Gastroesophageal sphincter (tissue), 4 donors: ENCODE data around the gene CUL9. TPM values are rescaled to one million over a fixed set of nuclear protein-coding genes. Genes with fewer than 3 reads are reported as not detected.

ENCODE experiments used
- ATAC-seq: fragments of 150-250 bp; one replicate; pipeline ENCODE4 v1.9.1; 2016; ENCODE audit warnings: mild to moderate bottlenecking, moderate library complexity
- H3K27ac ChIP-seq, 4 donors: fragments of 200-600 bp; sonication (generic) in 3 of 4; 1 replicate in 3 of 4; 2 replicates in 1 of 4; pipeline ENCODE4 v1.5.1; 2016 to 2019
- H3K27me3 ChIP-seq: fragments of 200-600 bp; sonication (generic); one replicate; pipeline ENCODE4 v1.5.1; 2019
- H3K36me3 ChIP-seq, 2 donors: fragments of 200-600 bp; sonication (generic); one replicate each; pipeline ENCODE4 v1.5.1; 2019; ENCODE audit warnings: control low read depth in 1 of 2
- H3K4me1 ChIP-seq, 3 donors: fragments of 200-600 bp; sonication (generic); 1 replicate in 2 of 3; 2 replicates in 1 of 3; pipeline ENCODE4 v1.5.1; 2016 to 2019; ENCODE audit warnings: control low read depth in 2 of 3
- H3K4me3 ChIP-seq, 2 donors: fragments of 200-600 bp; sonication (generic); one replicate each; pipeline ENCODE4 v1.5.1; 2019; ENCODE audit warnings: mild to moderate bottlenecking in 1 of 2, moderate library complexity in 1 of 2
- H3K9me3 ChIP-seq, 3 donors: fragments of 200-600 bp; sonication (generic); one replicate each; pipeline ENCODE4 v1.5.1; 2017 to 2019; ENCODE audit warnings: control low read depth in 2 of 3
- CTCF ChIP-seq, 4 experiments: fragments of 200-600 bp in 2 of 4; fragments of 450-650 bp in 2 of 4; sonication (generic) in 1 of 4; IDR thresholded peaks; one replicate each; pipeline ENCODE4 v1.5.1; 2017 to 2019; ENCODE audit warnings: antibody characterized with exemption in 4 of 4, mild to moderate bottlenecking in 2 of 4, moderate library complexity in 2 of 4
- EP300 ChIP-seq: sonication (generic); formaldehyde crosslinking; IDR thresholded peaks from one replicate; pipeline ENCODE4 v1.6.1; 2017; ENCODE audit warnings: antibody characterized with exemption, mild to moderate bottlenecking
- POLR2A ChIP-seq, 2 donors: fragments of 450-650 bp; IDR thresholded peaks; one replicate each; pipeline ENCODE4 v1.6.1; 2017; ENCODE audit warnings: antibody characterized with exemption in 2 of 2, mild to moderate bottlenecking in 2 of 2, moderate library complexity in 1 of 2
- POLR2AphosphoS5 ChIP-seq: sonication (generic); formaldehyde crosslinking; IDR thresholded peaks from one replicate; pipeline ENCODE4 v1.6.1; 2017; ENCODE audit warnings: antibody characterized with exemption
- WGBS, 2 donors: methylation state at CpG; one replicate each; pipeline ENCODE4 v1.1.5; 2018; ENCODE audit warnings: low coverage in 1 of 2; 5-methylcytosine and 5-hydroxymethylcytosine counted together
- total RNA-seq, 4 donors: library from RNA; depleted of rRNA; stranded (reverse); fragments of >200 nt; gene quantifications; one replicate each; pipeline ENCODE4 v1.1.0, GENCODE V29; 2016

The CUL9 gene
- total RNA-seq, 4 donors from 2014 or later: 23.2 to 36.6 (median 24.2) TPM

- Histone ChIP-seq H3K9me3 (no peaks in the 10 kb centered on the region), H3K4me1 (peaks cover 2 to 38% (median 4%) of the 10 kb centered on the region in 3 donors), H3K36me3 (peaks cover 0 to 67% of the 10 kb centered on the region in 2 donors), H3K27me3 (no peaks in the 10 kb centered on the region), H3K27ac (no peak overlapping the region), H3K4me3 (no peak overlapping the region)
- TF ChIP-seq POLR2A (IDR thresholded peaks at IDR 0.05) (no peak), CTCF (IDR thresholded peaks at IDR 0.05) (no peak), POLR2AphosphoS5 (no peak), EP300 (no peak)
- ATAC-seq: no peak
- 92 to 100% methylated on average over 2 to 4 of the region's 4 CpGs for WGBS, 2 donors
Measured at GRCh38 chr6:43183441-43183840, 1.4 kb downstream of the CUL9 start.

GRCh38 chr6:43184268-43184985, 2.4 kb downstream of the CUL9 start:
- no peak for ATAC-seq
- 86 to 88% methylated on average over 5 to 18 of the region's 21 CpGs for WGBS, 2 donors
- Histone ChIP-seq H3K27me3 (no peaks in the 10 kb centered on the region), H3K4me1 (peaks cover 2 to 38% (median 4%) of the 10 kb centered on the region in 3 donors), H3K27ac (no peak overlapping the region), H3K9me3 (no peaks in the 10 kb centered on the region), H3K36me3 (peaks cover 0 to 67% of the 10 kb centered on the region in 2 donors), H3K4me3 (no peak overlapping the region)
- TF ChIP-seq POLR2A (IDR thresholded peaks at IDR 0.05) (no peak), EP300 (no peak), CTCF (IDR thresholded peaks at IDR 0.05) (no peak), POLR2AphosphoS5 (no peak)

GRCh38 chr6:43185391-43185985, 3.5 kb downstream of the CUL9 start:
- no peaks in the 10 kb centered on the region for H3K9me3 ChIP-seq
- whole genome bisulfite sequencing, 2 donors: 80% methylated on average over 4 of the region's 5 CpGs; no CpG with 5 or more reads in 1 of the 2 donors
- no peaks in the 10 kb centered on the region for H3K27me3 ChIP-seq
- peaks cover 2 to 38% (median 4%) of the 10 kb centered on the region in 3 donors for H3K4me1 ChIP-seq
- H3K4me3 ChIP-seq: no peak overlapping the region
- no peak for TF ChIP-seq CTCF (IDR thresholded peaks at IDR 0.05)
- no peak for TF ChIP-seq POLR2AphosphoS5
- TF ChIP-seq POLR2A (IDR thresholded peaks at IDR 0.05): no peak
- no peak for TF ChIP-seq EP300
- H3K27ac ChIP-seq: no peak overlapping the region
- no peak for ATAC-seq
- peaks cover 0 to 64% of the 10 kb centered on the region in 2 donors for H3K36me3 ChIP-seq

- TF ChIP-seq EP300: no peak
- no peak for TF ChIP-seq POLR2AphosphoS5
- no peak for TF ChIP-seq POLR2A (IDR thresholded peaks at IDR 0.05)
- no peak for TF ChIP-seq CTCF (IDR thresholded peaks at IDR 0.05)
- ATAC-seq: no peak
- no peak overlapping the region for H3K27ac ChIP-seq
- no peak overlapping the region for H3K4me3 ChIP-seq
- no peaks in the 10 kb centered on the region for H3K27me3 ChIP-seq
- WGBS, 2 donors: 94% methylated on average over 8 of the region's 14 CpGs; no CpG with 5 or more reads in 1 of the 2 donors
- peaks cover 2 to 35% (median 4%) of the 10 kb centered on the region in 3 donors for H3K4me1 ChIP-seq
- peaks cover 0 to 65% of the 10 kb centered on the region in 2 donors for H3K36me3 ChIP-seq
- no peaks in the 10 kb centered on the region for H3K9me3 ChIP-seq
Measured at GRCh38 chr6:43186019-43186418, 4.0 kb downstream of the CUL9 start.

GRCh38 chr6:43186706-43187105, 4.7 kb downstream of the CUL9 start:
- Histone ChIP-seq H3K27ac (no peak overlapping the region), H3K4me1 (peaks cover 2 to 28% (median 4%) of the 10 kb centered on the region in 3 donors), H3K27me3 (no peaks in the 10 kb centered on the region), H3K4me3 (no peak overlapping the region), H3K36me3 (peaks cover 0 to 65% of the 10 kb centered on the region in 2 donors), H3K9me3 (no peaks in the 10 kb centered on the region)
- TF ChIP-seq POLR2AphosphoS5 (no peak), POLR2A (IDR thresholded peaks at IDR 0.05) (no peak), EP300 (no peak), CTCF (IDR thresholded peaks at IDR 0.05) (no peak)
- no peak for ATAC-seq
- WGBS, 2 donors: 80 to 91% methylated on average over 1 to 2 of the region's 4 CpGs
